NB4 (cell line): Measurements from ENCODE around the gene GAS7.

Experiments used
- MYC ChIP-seq: IDR thresholded peaks from 2 replicates; pipeline ENCODE4 v1.6.1; 2011; ENCODE audit warnings: low read depth, low read length
- POLR2A ChIP-seq: IDR thresholded peaks from 2 replicates; pipeline ENCODE4 v1.6.1; 2011; ENCODE audit warnings: mild to moderate bottlenecking; ENCODE audit not compliant: insufficient read length; ENCODE audit errors: extremely low read depth
- TF ChIP-seq, protein P1 (sequence below): IDR thresholded peaks from one replicate; pipeline ENCODE4 v1.5.1; 2012; ENCODE audit warnings: low read depth, low read length

DNA sequence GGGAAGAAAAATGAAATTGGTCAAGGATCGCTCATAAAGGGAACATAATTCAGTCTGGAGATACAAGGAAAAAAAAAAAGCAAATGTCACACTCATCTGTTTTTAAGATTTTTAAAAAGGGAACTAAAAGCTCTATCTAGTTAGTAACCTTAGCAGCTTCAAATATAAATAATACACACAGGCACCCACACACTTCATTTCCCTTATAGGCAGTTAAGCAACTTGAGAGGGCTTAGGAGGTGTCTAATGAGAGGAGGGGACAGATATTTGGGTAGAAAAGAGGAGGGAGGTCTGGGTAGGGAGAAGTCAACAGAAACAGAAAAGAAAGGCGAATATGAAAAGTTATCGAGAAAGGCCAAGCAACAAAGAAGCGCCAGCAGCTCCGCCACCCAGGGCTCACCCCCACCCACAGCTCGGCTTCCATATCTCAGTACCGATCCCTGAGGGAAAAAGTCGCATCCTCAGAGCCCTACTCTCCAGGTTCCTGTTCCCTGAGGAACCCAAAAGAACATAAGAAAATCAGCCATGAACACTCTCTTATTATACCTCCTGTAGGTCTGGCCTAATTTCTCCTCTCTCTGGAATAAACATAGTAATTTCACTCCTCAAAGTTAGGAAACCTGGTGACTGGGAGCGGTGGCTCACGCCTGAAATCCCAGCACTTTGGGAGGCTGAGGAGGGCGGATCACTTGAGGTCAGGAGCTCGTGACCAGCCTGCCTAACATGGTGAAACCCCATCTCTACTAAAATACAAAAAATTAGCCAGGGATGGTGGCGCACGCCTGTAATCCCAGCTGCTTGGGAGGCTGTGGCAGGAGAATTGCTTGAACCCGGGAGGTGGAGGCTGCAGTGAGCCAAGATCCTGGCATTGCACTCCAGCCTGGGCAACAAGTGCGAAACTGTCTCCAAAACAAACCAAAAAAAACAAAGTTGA is 223.7 kb downstream of the GAS7 start:
- TF ChIP-seq, protein P1, sequence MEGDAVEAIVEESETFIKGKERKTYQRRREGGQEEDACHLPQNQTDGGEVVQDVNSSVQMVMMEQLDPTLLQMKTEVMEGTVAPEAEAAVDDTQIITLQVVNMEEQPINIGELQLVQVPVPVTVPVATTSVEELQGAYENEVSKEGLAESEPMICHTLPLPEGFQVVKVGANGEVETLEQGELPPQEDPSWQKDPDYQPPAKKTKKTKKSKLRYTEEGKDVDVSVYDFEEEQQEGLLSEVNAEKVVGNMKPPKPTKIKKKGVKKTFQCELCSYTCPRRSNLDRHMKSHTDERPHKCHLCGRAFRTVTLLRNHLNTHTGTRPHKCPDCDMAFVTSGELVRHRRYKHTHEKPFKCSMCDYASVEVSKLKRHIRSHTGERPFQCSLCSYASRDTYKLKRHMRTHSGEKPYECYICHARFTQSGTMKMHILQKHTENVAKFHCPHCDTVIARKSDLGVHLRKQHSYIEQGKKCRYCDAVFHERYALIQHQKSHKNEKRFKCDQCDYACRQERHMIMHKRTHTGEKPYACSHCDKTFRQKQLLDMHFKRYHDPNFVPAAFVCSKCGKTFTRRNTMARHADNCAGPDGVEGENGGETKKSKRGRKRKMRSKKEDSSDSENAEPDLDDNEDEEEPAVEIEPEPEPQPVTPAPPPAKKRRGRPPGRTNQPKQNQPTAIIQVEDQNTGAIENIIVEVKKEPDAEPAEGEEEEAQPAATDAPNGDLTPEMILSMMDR: no peak
- no peak for TF ChIP-seq POLR2A
- TF ChIP-seq MYC: no peak
